ENCODE data around the gene ZFP28.

GRCh38 chr19:56537442-56537841 lies 1.3 kb upstream of the ZFP28 start:
- TF ChIP-seq CTCF (IDR thresholded peaks at IDR 0.05) (no peak), POLR2A (IDR thresholded peaks at IDR 0.05) (no peak), POLR2AphosphoS5 (IDR thresholded peaks at IDR 0.05) (no peak), EP300 (IDR thresholded peaks at IDR 0.05) (no peak)

All from gastroesophageal sphincter (tissue), 3 donors.